GM18505 (cell line): ENCODE data around the gene C19orf67.

ENCODE experiments used
- ATAC-seq: cut with Tn5 transposase; IDR thresholded peaks from one replicate; pipeline ENCODE4 v1.9.1; 2021; ENCODE audit not compliant: unreplicated experiment
- POLR2A ChIP-seq: IDR thresholded peaks from 4 replicates; pipeline ENCODE4 v1.6.1; 2011; ENCODE audit warnings: borderline replicate concordance; ENCODE audit not compliant: insufficient read depth, insufficient read length; ENCODE audit errors: extremely low read depth

C19orf67 gene

DNA sequence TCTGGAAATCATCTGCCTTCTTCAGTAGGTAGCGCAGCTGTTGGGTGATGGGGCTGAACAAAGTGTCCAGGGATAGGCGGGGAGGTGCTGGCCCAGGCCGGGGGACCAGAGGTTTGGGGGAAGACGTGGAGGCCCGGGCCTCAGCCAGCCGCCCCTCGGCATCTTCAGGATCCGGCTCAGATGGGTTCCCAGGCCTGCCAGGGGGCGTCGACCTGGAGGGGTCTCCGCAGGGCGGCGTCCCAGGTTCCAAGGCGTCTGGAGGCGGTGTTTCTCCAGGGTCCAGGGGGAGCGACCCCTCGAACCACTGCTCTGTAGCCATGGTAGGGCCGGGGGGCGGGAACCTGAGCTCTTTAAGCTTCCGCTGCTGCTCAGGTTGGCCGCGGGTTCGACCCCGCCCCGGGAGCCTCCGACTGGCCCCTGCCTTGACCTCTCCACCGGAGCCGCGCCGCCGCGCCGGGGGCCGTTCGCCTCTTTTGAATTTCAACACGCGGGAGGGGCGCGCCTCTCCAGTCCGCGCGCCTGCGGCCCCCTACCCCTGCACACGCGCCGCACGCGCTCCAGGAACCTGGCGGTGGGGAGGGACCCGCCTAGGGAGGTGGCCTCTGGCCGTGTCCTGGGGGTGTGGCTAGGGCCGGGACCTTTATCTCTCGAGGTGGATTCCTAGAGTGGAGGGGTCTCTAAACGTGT is at the start of gene C19orf67:
Gene C19orf67, minus strand, starts transcription at position 475 of the 687 bp plus-strand sequence. Its CDS starts 156 bp downstream, at position 319.
- no peak for TF ChIP-seq POLR2A
- ATAC-seq: no peak

DNA sequence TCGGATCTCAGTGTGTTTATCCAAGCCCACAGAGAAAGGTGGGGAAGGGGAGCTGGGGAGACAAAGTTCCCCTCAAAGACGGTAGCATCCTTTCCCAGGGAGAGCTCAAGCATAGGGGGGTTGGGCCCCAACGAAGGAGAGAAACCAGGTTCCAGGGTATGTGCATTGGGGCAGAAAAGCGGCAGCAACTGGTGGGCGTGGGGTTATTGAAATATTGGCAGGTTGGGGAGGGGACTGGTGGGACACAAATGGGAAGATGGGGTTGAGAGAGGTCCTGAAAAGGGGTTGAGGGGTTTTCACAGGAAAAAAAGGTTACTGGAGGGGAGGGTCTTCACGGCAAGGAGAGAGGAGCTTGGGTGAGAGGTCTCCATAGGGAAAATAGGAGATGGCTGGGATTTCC is 49.8 kb upstream of the C19orf67 start:
- TF ChIP-seq POLR2A: no peak

DNA sequence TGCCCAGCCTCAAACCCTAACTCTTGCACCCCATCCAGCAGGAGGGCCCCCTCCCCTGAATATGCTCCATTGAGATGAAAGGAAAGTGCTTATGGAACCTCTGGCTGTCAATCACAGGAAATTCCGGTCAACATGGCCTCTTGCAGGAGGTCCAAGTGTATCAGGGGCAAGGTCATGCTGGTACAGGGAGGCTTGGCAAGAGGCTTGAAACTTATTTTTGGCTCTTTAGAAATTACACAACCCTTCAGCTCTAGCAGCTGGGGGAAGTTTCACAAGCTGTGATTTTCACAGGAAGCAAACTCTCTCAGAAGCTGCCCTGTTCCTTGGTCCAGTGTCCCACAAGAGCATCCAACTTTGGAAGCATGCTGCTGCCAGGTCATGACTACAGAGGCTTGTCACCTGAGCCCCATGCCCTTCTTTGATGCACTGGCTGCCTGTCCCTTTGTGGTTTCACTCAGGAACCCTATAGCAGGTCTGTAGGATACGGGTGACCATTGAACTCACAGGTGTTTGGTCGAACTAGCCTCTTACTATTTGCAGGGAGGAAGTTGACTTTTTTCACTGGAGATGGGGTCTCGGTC is 42.4 kb upstream of the C19orf67 start:
- TF ChIP-seq POLR2A: no peak
- ATAC-seq: no peak

More for the DNA sequence above, 49.8 kb upstream of the C19orf67 start:
- ATAC-seq: no peak

DNA sequence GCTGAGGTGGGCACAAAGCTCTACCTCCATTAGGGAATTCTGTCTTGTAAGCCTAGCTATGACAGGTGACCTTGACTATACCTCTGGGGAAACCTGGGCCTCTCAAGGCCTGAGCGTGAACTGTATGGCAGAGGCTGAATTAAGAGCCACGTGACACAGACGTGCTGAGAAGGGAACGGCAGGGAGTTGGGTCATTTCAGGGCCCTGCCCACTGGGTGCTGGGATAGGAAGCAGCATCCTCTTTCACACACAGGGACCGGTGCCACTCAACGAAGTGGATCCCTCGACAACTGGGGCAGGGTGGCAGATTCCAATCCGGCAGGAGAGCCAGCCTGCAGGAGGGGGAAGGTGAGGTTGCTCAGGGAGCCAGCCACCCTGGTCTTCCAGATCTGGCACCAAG is 41.6 kb upstream of the C19orf67 start:
- no peak for ATAC-seq
- no peak for TF ChIP-seq POLR2A

DNA sequence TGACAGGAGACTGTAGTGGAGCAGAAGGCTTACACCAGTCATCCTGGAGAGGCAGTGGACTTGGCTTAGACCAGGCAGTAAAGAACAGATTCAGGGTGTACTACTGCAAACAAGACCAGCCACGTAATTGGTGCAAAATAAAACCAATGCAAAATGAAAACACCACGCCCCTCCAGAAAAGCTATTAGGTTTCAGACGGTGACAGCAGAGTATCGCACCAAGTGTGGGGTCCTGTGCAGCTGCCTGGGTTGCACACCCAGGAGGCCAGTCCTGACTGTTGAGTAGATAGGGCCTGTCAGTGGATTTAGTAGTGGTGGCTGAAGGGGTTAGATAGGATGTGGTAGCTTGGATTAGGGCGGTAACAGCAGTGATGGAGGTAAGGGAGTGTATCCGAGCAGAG is 37.3 kb upstream of the C19orf67 start:
- TF ChIP-seq POLR2A: no peak
- no peak for ATAC-seq

DNA sequence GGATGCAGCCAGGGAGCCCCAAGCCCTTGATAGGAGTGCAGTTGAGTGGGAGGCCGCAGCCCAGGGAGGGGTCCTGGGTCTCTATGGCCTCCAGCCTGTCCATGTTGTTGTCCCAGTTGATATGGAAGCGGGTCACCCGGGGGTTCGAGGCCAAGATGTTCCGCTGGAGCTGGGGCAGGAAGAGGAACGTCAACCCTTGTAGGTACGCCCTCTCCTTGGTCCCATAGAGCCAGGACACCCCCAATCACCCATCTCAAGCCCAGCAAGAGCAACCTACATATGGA is 34.9 kb upstream of the C19orf67 start:
- ATAC-seq: no peak
- no peak for TF ChIP-seq POLR2A

DNA sequence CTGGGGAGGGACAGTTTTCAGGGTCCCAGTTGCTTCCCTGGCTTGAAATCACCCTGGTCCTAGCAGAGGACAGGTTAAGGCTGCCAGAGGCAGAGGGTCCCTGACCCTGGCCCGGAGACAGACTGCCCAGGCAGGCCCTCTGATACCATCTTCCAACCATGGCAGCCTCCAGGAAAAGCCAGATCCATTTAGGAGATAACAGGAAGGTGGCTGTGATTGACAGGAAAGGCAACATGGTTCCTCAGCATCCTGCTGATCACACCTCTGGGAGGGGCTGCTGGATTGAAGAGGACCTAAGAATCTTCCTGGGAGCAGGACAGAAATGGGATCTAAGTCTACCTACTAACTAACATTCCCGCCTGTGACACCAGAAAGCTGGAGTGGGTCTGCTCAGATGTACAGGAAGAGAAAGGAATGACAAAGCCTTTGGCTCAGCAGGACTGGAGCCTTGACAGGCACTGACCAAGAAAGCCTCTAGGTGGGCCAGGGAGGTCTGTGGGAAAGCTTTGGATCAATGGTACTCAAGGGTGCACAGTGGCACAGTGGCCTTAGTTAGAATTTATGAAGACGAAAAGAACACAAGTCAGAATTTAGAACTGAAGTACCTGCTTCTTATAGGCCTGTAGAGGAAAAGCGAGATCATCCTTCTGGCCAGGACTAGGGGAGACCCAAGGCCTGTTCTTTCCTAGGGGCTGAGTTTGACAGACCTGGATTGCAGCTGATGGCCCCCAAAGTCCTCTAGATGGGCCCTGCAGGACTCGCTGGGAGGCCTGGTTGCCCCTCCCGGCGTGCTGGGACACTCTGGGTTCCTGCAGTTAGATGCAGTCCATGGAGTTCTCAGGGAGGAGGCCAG is 34.3 kb upstream of the C19orf67 start:
- no peak for ATAC-seq
- TF ChIP-seq POLR2A: no peak

DNA sequence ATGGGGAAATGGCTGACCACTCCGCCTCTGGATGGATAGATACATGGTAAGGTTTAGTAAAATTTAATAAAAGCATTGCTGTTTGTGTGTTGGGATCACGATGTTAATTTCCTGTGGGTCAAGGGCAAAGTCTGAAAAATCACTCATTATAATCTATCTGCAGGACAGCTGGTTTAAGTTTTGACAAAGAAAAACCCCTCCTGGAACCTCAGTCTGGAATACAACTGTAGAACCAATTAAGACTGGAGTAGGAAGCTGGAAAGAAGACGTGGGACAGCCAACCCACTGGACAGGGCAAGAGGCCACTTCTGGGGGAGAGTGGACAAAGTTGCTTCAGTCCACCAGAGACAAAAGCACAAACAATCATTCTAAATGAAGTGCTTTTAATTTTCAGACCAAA is 33.6 kb upstream of the C19orf67 start:
- ATAC-seq: no peak
- no peak for TF ChIP-seq POLR2A

DNA sequence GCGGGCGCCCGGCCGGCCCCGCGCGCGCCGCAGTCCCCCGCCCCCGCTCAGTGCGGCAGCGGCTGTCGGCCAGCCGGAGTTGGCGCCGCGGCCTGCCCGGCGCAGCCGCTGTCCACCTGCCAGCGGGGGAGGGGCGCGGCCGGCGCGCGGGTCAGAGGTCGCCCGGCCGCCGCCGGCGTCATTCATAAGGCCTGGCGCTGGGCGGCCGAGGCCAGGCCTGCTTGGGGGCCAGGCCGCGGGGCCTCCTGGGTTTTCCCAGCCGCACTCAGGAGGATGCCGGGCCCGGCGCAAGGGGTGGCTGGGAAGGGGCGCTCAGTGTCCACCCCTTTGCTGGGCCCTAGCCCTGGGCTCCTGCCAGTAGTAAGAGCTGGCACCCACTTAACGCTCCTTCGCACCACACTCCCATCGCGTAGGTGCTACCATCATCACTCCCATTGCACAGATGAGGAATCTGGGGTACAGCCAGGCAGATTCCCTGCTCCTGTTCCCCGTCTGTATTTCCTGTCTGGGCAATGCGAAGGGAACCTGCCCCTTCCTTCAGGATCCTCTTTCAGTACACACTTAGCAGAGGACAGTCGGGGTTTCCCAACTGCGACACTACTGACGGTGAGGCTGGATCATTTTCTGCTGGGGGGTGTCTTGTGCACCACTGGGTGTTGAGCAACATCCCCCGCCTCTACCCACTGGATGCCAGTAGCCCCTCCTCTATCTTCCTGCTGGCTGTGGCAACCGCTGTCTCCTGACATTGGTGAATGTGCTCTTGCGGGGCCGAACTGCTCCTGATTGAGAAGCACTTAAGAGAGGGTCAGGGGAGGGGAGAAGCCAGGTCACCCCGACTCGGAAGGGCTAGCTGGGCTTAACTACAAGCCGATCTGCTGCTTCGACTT is 32.8 kb upstream of the C19orf67 start:
- ATAC-seq: no peak
- TF ChIP-seq POLR2A: no peak

DNA sequence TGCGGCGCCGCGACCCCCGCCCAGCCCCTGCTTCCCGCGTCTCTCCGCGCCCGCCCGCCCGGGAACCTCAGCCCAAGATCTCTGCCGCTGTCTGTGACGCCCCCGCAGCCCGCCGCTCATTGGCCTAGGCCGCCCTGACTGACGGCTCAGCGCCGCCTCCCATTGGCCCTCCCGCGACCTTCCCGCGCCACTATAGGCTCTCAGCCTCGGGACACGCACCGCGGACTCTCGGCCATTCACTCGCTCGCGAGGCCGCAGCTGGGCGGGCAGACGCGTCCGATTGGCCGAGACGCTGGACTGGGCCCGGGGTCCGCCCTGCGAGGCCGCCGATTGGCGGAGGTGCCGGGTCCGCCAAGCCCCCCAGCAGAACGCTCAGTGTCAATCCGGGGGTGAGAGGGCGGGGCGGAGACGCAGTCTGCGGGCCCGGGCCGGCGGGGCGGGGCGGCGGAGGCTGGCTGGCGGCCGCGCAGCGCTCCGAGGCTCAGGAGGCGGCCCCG is 32.1 kb upstream of the C19orf67 start, which contains the start of gene PRKACA:
Gene PRKACA, minus strand, starts transcription at position 95 of the 497 bp plus-strand sequence. CDS start 215 bp downstream, outside the sequence.
- peak; percentile 1 for TF ChIP-seq POLR2A
- peak; percentile 80 for ATAC-seq

DNA sequence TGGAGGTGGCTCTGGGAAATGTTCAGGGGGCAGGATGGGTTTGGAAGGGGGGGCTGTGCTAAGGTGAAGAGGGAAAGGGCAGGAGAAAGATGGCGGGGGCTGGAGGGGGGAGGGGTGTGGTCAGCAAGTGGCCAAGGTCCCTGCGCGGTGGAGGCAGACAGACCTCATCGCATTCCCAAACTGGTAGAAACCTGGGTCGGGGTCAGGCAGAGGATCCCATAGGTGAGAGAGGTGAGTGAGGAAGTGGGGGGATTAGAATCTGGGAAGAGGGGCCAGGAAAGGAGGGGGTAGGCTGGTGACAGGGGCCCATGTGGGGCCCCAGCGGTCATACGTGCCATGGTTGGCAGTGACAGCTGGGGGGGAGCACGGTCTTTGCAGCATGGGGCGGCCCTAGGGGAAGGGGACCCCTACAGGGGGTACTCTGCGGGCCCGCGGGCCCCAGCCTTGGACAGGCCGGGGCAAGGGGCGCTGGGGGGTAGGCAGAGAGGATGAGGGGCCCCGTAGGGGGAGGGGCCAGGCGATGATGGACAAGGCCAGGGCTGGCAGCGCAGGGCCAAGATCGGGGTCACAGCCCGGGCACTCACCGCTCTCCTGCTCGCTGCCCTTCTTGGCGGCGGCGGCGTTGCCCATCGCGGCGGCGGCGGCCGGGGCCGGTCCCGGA is 31.5 kb upstream of the C19orf67 start:
- no peak for ATAC-seq
- TF ChIP-seq POLR2A: no peak

DNA sequence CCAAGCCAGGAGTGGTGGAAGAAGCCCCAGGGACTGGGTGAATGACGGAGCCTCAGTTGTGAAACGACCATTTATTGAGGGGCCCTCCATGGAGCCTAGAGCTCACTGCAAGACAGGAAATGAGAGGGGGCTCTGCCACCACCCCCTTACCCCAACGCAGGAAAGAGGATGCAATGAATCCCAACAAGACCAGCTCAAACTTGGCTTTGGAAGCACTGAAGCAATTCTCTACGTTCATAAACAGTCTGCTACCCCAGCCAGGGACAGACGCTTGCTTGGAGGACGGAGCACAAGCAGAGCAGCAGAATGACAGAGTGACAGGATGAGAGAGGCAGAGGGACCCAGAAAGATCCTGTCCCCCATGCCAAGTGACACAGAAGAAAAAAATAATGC is 30.9 kb upstream of the C19orf67 start:
- no peak for TF ChIP-seq POLR2A
- ATAC-seq: no peak

DNA sequence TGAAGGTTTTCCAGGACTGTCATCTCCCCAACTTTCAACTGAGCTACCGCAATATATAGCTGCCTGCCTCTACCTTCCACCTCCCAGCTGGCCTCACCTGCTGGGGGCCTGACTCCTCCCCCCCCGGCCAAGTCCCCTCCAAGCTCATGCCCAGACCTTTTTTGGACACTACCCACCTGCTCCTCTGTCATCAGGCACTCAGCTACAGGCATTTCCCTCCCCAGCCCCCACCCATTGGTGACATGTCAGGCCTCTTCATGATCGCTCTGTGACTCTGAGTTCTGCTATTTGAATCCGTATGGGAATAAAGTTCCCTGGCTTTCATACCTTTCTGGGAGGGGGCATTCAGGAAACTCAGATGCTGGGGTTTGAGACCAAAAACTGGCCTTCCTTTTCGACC is 30.2 kb upstream of the C19orf67 start:
- no peak for ATAC-seq
- TF ChIP-seq POLR2A: no peak

DNA sequence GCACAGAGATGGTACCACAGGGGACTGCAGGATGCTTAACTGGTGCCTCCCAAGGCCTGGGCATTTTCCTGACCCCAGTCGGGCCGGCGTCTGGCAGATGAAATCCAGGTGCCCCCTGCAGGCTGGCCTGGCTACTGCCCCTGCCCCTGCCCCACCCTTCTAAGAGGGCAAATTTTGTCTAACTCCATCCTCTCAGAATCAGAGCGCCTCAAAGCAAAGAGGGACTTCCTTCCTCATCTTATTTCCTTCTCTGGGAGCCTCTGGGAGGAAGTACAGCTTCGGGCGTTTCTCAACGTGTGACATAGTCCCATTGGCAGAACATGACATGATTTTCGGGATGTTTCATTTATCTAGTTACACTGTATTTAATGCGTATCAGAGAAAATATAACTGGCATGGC is 29.3 kb upstream of the C19orf67 start:
- TF ChIP-seq POLR2A: no peak
- ATAC-seq: no peak
